Kidney epithelial cell (primary cell): ENCODE results near the gene TEX29. TPM values are rescaled to one million over a fixed set of nuclear protein-coding genes. Genes with fewer than 3 reads are reported as not detected.

Source experiments
- DNase-seq: peaks from one replicate; pipeline ENCODE4 v3.0.0-alpha.2; 2010; ENCODE audit warnings: low read depth
- H3K27me3 ChIP-seq: 2 replicates; pipeline ENCODE4 v1.6.0; 2011; ENCODE audit warnings: low read length; ENCODE audit not compliant: control insufficient read depth, insufficient read depth
- H3K36me3 ChIP-seq: 2 replicates; pipeline ENCODE4 v1.5.1; 2011; ENCODE audit warnings: low read length; ENCODE audit not compliant: control insufficient read depth, insufficient read depth
- H3K4me3 ChIP-seq: 2 replicates; pipeline ENCODE4 v1.5.1; 2011; ENCODE audit warnings: low read depth, mild to moderate bottlenecking, control low read depth, low read length
- total RNA-seq: library from RNA; depleted of rRNA; stranded (reverse); fragments of >200 nt; gene quantifications from 2 replicates; pipeline ENCODE4 v1.2.3, GENCODE V29; 2015
- TF ChIP-seq, protein P1 (sequence below): IDR thresholded peaks from 2 replicates; pipeline ENCODE4 v1.5.1; 2011; ENCODE audit warnings: mild to moderate bottlenecking, moderate library complexity, low read length, control low read depth, inconsistent platforms; ENCODE audit not compliant: insufficient read depth, poor library complexity, severe bottlenecking

TEX29 gene
- total RNA-seq, 1 donor from 2014 or later = not detected

DNA sequence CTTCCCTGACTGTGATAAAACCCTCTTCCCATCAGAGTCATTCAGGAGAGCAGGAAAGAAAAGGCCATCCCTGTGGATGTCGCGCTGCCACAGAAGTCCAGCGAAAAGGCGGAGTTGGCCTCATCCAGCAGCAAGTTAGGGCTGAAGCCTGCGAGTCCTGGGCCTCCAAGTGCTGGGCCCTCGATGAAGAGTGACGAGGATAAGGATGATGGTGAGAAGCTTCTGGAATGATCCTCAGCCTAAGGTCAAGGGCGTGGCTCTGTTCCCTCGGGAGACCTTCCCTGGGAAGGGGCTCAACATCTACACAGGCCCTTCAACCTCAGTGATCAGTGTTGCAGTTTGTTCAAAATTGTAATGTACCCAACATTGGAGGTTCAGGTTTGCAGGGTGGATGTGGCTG lies 22.3 kb downstream of the TEX29 start:
- no peak for DNase-seq
- no peaks in the 10 kb centered on the region for H3K36me3 ChIP-seq
- H3K4me3 ChIP-seq = no peak overlapping the region
- no peaks in the 10 kb centered on the region for H3K27me3 ChIP-seq
- TF ChIP-seq, protein P1, sequence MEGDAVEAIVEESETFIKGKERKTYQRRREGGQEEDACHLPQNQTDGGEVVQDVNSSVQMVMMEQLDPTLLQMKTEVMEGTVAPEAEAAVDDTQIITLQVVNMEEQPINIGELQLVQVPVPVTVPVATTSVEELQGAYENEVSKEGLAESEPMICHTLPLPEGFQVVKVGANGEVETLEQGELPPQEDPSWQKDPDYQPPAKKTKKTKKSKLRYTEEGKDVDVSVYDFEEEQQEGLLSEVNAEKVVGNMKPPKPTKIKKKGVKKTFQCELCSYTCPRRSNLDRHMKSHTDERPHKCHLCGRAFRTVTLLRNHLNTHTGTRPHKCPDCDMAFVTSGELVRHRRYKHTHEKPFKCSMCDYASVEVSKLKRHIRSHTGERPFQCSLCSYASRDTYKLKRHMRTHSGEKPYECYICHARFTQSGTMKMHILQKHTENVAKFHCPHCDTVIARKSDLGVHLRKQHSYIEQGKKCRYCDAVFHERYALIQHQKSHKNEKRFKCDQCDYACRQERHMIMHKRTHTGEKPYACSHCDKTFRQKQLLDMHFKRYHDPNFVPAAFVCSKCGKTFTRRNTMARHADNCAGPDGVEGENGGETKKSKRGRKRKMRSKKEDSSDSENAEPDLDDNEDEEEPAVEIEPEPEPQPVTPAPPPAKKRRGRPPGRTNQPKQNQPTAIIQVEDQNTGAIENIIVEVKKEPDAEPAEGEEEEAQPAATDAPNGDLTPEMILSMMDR = no peak

DNA sequence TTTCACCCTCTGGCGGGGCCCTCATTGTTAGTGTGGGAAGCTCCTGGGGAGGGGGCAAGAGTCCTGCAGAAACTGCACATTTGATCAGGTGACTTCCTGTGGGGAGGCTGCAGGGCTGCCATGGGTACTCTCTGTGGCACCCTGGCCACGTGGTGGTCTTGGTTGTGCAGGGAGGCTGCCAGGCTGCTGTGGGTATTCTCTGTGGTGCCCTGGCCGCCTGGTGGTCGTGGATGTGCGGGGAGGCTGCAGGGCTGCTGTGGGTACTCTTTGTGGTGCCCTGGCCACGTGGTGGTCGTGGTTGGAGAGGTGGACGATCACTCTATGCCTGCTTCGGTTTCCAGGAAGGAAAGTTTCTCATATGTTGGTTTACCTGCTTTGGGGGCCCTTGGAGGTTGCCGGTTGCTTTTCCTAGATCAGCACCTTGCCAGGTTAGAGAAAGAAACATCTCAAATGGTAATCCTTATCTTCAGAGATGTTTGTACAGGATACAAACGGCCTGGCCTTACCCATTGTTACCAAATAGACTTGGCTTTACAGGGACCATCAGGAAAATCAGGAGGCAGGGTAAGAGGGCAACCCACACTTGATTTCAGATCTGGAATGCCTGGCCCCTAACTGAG lies 22.9 kb downstream of the TEX29 start:
- TF ChIP-seq, protein P1 = no peak
- Histone ChIP-seq H3K4me3 (no peak overlapping the region), H3K36me3 (no peaks in the 10 kb centered on the region), H3K27me3 (no peaks in the 10 kb centered on the region)
- DNase-seq = no peak

DNA sequence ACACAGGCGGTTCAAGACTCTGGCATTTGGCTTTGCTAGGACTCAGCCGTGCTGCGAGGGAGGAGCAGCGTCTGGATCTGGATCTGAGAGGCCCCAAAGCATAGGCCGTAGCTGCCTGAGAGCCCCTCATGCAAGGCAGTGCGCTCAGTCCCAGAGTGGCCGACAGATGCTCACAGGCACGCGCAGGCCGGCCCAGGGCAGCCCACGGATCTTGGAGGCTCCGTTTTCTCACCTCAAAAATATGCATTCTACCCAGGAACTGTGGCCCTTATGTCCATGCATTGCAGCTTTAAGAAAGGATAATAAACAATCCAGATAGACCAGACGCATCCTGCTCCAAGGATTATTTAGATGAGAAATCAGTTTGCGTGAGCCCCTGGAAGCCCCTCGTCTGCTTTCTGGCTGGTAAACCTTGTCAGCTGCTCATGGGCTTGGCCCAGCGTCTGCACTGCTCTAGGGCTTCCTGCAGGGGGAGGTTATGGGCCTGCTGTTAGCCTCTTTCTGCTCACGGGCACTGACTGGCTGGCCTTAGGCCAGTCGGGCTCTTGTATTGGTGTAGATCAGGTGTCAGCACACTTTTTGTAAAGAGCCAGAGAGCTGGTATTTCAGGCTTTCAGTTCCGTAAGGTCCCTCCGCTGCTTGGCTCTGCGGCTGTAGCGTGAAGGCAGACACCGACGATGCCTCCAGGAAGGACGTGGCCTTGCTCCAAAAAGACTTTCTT lies 24.2 kb downstream of the TEX29 start:
- H3K4me3 ChIP-seq = no peak overlapping the region
- TF ChIP-seq, protein P1 = peak; percentile 36
- H3K27me3 ChIP-seq = no peaks in the 10 kb centered on the region
- DNase-seq = no peak
- no peaks in the 10 kb centered on the region for H3K36me3 ChIP-seq

DNA sequence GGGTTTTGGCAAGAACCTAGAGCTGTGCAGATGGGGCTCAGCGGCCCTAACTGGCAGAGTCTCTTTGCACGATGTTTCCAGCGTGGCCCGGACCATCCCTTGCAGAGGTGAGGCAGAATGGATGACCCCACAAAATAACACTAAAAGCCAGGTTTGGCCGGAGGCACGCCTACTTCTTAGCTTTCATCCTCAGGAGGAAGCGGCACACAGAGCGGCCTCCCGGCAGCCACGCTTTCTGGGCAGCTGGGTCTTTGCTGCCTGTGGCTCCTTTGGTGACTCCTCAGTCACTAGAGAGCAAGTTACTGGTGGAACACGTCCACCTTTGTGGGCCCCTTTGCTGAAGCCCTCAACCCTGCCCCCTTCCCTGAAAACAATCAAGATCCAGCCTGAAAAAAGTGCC lies 25.2 kb downstream of the TEX29 start:
- Histone ChIP-seq H3K36me3 (no peaks in the 10 kb centered on the region), H3K4me3 (no peak overlapping the region), H3K27me3 (no peaks in the 10 kb centered on the region)
- no peak for DNase-seq
- TF ChIP-seq, protein P1 = no peak

DNA sequence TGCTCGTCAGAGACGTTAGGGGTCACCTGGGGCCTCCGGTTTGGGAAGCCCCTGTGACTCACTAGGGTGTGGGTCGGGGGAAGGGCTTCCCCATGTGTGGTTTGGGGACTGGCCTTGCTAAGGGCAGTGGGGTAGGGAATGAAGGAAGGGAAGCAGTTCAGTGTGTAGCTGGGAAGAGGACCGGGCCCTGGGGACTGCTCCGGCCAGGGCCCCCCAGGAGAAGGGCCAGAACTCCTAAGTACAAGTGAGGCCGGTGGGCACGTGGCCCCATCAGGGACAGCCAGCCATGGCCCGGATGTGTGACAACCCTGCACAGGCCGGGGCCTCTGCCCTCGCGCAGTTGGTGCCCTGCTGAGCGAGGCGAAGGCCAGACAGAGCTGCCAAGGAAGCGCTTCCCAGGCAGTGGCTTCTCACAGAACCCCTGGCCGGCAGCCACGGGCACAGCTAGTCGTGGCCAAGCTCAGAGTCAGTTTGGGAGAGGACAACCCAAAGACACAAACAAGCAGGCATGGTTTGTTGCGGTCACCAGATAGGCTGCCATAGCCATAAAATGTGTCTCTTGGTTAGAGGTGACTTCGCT lies 25.7 kb downstream of the TEX29 start:
- Histone ChIP-seq H3K36me3 (no peaks in the 10 kb centered on the region), H3K4me3 (no peak overlapping the region), H3K27me3 (no peaks in the 10 kb centered on the region)
- TF ChIP-seq, protein P1 = no peak
- no peak for DNase-seq
